H1 (cell line): ENCODE results near the gene FHIT. TPM values are rescaled to one million over a fixed set of nuclear protein-coding genes. Genes with fewer than 3 reads are reported as not detected.

ENCODE experiments used
- CTCF ChIA-PET: fragments of 300-600 bp; sonication (Branson Sonifier 250); formaldehyde crosslinking; loops from one replicate; lab custom pipeline; 2021; ENCODE audit not compliant: partially characterized antibody; lab: Charles Lee
- POLR2A ChIA-PET: fragments of 300-600 bp; sonication (Branson Sonifier 250); formaldehyde crosslinking; loops from one replicate; lab custom pipeline; 2021; ENCODE audit warnings: inconsistent platforms; ENCODE audit not compliant: partially characterized antibody; lab: Charles Lee
- DNase-seq, 2 experiments: peaks; one replicate each; pipeline versions ENCODE4 v3.0.0 to v3.0.0-alpha.2; 2010 to 2022; ENCODE audit warnings: low spot score in 2 of 2, low read depth in 1 of 2, mixed read lengths in 1 of 2
- FAIRE-seq: peaks from 2 replicates; lab custom pipeline; 2011; peaks lifted over from hg19 to GRCh38; lab: Jason Lieb, UNC
- H2AFZ ChIP-seq: 2 replicates; pipeline ENCODE4 v1.8.1; 2012; ENCODE audit warnings: low read length, inconsistent platforms
- H2AK5ac ChIP-seq: 2 replicates; pipeline ENCODE4 v1.6.1; 2013; ENCODE audit warnings: low read depth, low read length
- H2BK120ac ChIP-seq: replicated peaks from 2 replicates; pipeline ENCODE3; 2013; ENCODE audit warnings: low read depth, low read length, inconsistent platforms
- H2BK12ac ChIP-seq: 2 replicates; pipeline ENCODE4 v1.6.1; 2013; ENCODE audit warnings: low read depth, low read length
- H2BK15ac ChIP-seq: 2 replicates; pipeline ENCODE4 v1.6.1; 2013; ENCODE audit warnings: low read length
- H2BK20ac ChIP-seq: 2 replicates; pipeline ENCODE4 v1.6.1; 2013; ENCODE audit warnings: low read length
- H2BK5ac ChIP-seq: 2 replicates; pipeline ENCODE4 v1.6.1; 2013; ENCODE audit warnings: low read depth, low read length
- H3K14ac ChIP-seq: 2 replicates; pipeline ENCODE4 v1.6.1; 2013; ENCODE audit warnings: inconsistent platforms; ENCODE audit not compliant: insufficient read length
- H3K18ac ChIP-seq: 2 replicates; pipeline ENCODE4 v1.6.1; 2013; ENCODE audit warnings: low read length; ENCODE audit errors: extremely low read depth
- H3K23ac ChIP-seq: 2 replicates; pipeline ENCODE4 v1.6.1; 2013; ENCODE audit warnings: inconsistent platforms; ENCODE audit not compliant: insufficient read length
- H3K23me2 ChIP-seq: 2 replicates; pipeline ENCODE4 v1.6.1; 2013; ENCODE audit warnings: low read depth, low read length
- H3K27ac ChIP-seq: 2 replicates; pipeline ENCODE4 v1.6.1; 2011; ENCODE audit warnings: low read depth, low read length, inconsistent platforms
- H3K27me3 ChIP-seq, 4 experiments: replicated peaks in 1 of 4; 1 replicate in 1 of 4; 2 replicates in 3 of 4; pipeline versions ENCODE4 v1.6.1 to v1.8.1; 2011 to 2013; ENCODE audit warnings: low read length in 3 of 4, mild to moderate bottlenecking in 3 of 4, inconsistent platforms in 2 of 4, mixed read lengths in 2 of 4, moderate library complexity in 1 of 4; ENCODE audit not compliant: control insufficient read depth in 3 of 4, insufficient read depth in 3 of 4; ENCODE audit errors: extremely low read depth in 1 of 4
- H3K36me3 ChIP-seq, 4 experiments: 2 replicates each; pipeline versions ENCODE4 v1.6.1 to v1.8.1; 2011 to 2013; ENCODE audit warnings: mild to moderate bottlenecking in 4 of 4, low read length in 3 of 4, moderate library complexity in 2 of 4, control low read depth in 1 of 4, inconsistent platforms in 1 of 4; ENCODE audit not compliant: insufficient read depth in 4 of 4, control insufficient read depth in 2 of 4
- H3K4ac ChIP-seq: replicated peaks from 2 replicates; pipeline ENCODE3; 2013; ENCODE audit warnings: low read length, low read depth, mixed read lengths, inconsistent platforms; ENCODE audit not compliant: insufficient read length
- H3K4me1 ChIP-seq, 4 experiments: replicated peaks in 1 of 4; 1 replicate in 1 of 4; 2 replicates in 3 of 4; pipeline versions ENCODE4 v1.6.1 to v1.8.1; 2011 to 2013; ENCODE audit warnings: low read length in 3 of 4, inconsistent platforms in 2 of 4, mixed read lengths in 1 of 4; ENCODE audit not compliant: insufficient read depth in 4 of 4, control insufficient read depth in 3 of 4
- H3K4me2 ChIP-seq, 2 experiments: 2 replicates each; pipeline versions ENCODE4 v1.6.1 to v1.8.1; 2011 to 2013; ENCODE audit warnings: low read depth in 2 of 2, low read length in 2 of 2, control low read depth in 1 of 2, inconsistent platforms in 1 of 2, mild to moderate bottlenecking in 1 of 2; ENCODE audit not compliant: insufficient read depth in 1 of 2
- H3K4me3 ChIP-seq, 4 experiments: fragments of 200-600, 300-600 bp in 1 of 4; sonication (generic), shearing (Covaris generic), sonication (Bioruptor Twin) in 1 of 4; 2 replicates each; pipeline versions ENCODE4 v1.5.1 to v1.8.1; 2011 to 2016; ENCODE audit warnings: low read length in 4 of 4, low read depth in 3 of 4, control low read depth in 2 of 4, inconsistent platforms in 2 of 4, mild to moderate bottlenecking in 2 of 4, mixed read lengths in 1 of 4, moderate library complexity in 1 of 4; ENCODE audit not compliant: insufficient read depth in 2 of 4; ENCODE audit errors: extremely low read depth in 1 of 4
- H3K56ac ChIP-seq: replicated peaks from 2 replicates; pipeline ENCODE3; 2013; ENCODE audit warnings: low read depth, mild to moderate bottlenecking, mixed read lengths, low read length, inconsistent platforms; ENCODE audit not compliant: insufficient read length
- H3K79me1 ChIP-seq: 2 replicates; pipeline ENCODE4 v1.6.1; 2013; ENCODE audit warnings: low read depth, low read length, control low read depth
- H3K79me2 ChIP-seq, 2 experiments: 2 replicates each; pipeline versions ENCODE4 v1.6.1 to v1.8.1; 2012 to 2013; ENCODE audit warnings: low read length in 2 of 2, mild to moderate bottlenecking in 2 of 2, inconsistent platforms in 1 of 2; ENCODE audit not compliant: insufficient read depth in 2 of 2, control insufficient read depth in 1 of 2
- H3K9ac ChIP-seq, 4 experiments: replicated peaks in 1 of 4; 1 replicate in 1 of 4; 2 replicates in 3 of 4; pipeline versions ENCODE4 v1.6.1 to v1.8.1; 2011 to 2013; ENCODE audit warnings: low read depth in 3 of 4, low read length in 3 of 4, control low read depth in 2 of 4, mild to moderate bottlenecking in 2 of 4, moderate library complexity in 2 of 4, inconsistent platforms in 1 of 4; ENCODE audit errors: extremely low read depth in 1 of 4
- H3K9me3 ChIP-seq, 2 experiments: 2 replicates each; pipeline versions ENCODE4 v1.6.1 to v1.8.1; 2012 to 2013; ENCODE audit warnings: mild to moderate bottlenecking in 2 of 2, moderate library complexity in 2 of 2, control low read depth in 1 of 2, inconsistent platforms in 1 of 2, low read depth in 1 of 2, low read length in 1 of 2, mixed read lengths in 1 of 2; ENCODE audit not compliant: insufficient read depth in 2 of 2
- H4K20me1 ChIP-seq, 2 experiments: replicated peaks in 1 of 2; 2 replicates each; pipeline versions ENCODE3 to v1.8.1; 2011 to 2013; ENCODE audit warnings: inconsistent platforms in 2 of 2, low read length in 2 of 2, mild to moderate bottlenecking in 1 of 2; ENCODE audit not compliant: insufficient read depth in 2 of 2, control insufficient read depth in 1 of 2
- H4K5ac ChIP-seq: 2 replicates; pipeline ENCODE4 v1.6.1; 2013; ENCODE audit warnings: low read length, low read depth, mixed read lengths, inconsistent platforms; ENCODE audit not compliant: insufficient read length
- H4K8ac ChIP-seq: 2 replicates; pipeline ENCODE4 v1.8.0; 2013; ENCODE audit warnings: mild to moderate bottlenecking, moderate library complexity, low read length, inconsistent platforms; ENCODE audit not compliant: insufficient read depth; ENCODE audit errors: extremely low read depth
- H4K91ac ChIP-seq: replicated peaks from 2 replicates; pipeline ENCODE3; 2013; ENCODE audit warnings: low read length, mixed read lengths, inconsistent platforms; ENCODE audit not compliant: insufficient read length
- ASH2L ChIP-seq: fragments of 200-600, 300-600 bp; sonication (generic); IDR thresholded peaks from one replicate; pipeline ENCODE4 v1.7.1; 2017; ENCODE audit warnings: low read length
- CTCF ChIP-seq, 3 experiments: IDR thresholded peaks; 1 replicate in 2 of 3; 2 replicates in 1 of 3; pipeline versions ENCODE4 v1.5.1 to v1.6.1; 2011; ENCODE audit warnings: low read length in 3 of 3, mild to moderate bottlenecking in 3 of 3, inconsistent platforms in 2 of 3, low read depth in 1 of 3, moderate library complexity in 1 of 3; ENCODE audit not compliant: insufficient read depth in 1 of 3; ENCODE audit errors: control extremely low read depth in 1 of 3
- EGR1 ChIP-seq: IDR thresholded peaks from 2 replicates; pipeline ENCODE4 v1.6.1; 2011; ENCODE audit warnings: low read depth, low read length, borderline replicate concordance
- KDM5A ChIP-seq: fragments of 200-600 bp; IDR thresholded peaks from 2 replicates; pipeline ENCODE4 v1.7.1; 2012; ENCODE audit warnings: mild to moderate bottlenecking, low read length, inconsistent platforms, mixed read lengths
- PHF8 ChIP-seq: fragments of 200-600 bp; sonication (generic); conservative IDR thresholded peaks from 2 replicates; pipeline ENCODE4 v1.7.1; 2012; ENCODE audit warnings: low read depth, mild to moderate bottlenecking, inconsistent platforms, low read length, moderate library complexity
- POLR2A ChIP-seq, 2 experiments: IDR thresholded peaks; 1 replicate in 1 of 2; 2 replicates in 1 of 2; pipeline ENCODE4 v1.6.1; 2011; ENCODE audit warnings: low read depth in 2 of 2, low read length in 2 of 2, mild to moderate bottlenecking in 2 of 2; ENCODE audit errors: control extremely low read depth in 1 of 2
- SIRT6 ChIP-seq: IDR thresholded peaks from one replicate; pipeline ENCODE4 v1.7.1; 2012; ENCODE audit warnings: low read length, inconsistent platforms
- SP1 ChIP-seq: IDR thresholded peaks from 2 replicates; pipeline ENCODE4 v1.6.1; 2011; ENCODE audit warnings: low read depth, low read length
- SP2 ChIP-seq: IDR thresholded peaks from 2 replicates; pipeline ENCODE4 v1.6.1; 2012; ENCODE audit warnings: mild to moderate bottlenecking, low read length, inconsistent platforms
- TCF12 ChIP-seq: IDR thresholded peaks from 2 replicates; pipeline ENCODE4 v1.6.1; 2011; ENCODE audit warnings: low read depth, mild to moderate bottlenecking, low read length
- ZNF274 ChIP-seq: IDR thresholded peaks from 2 replicates; pipeline ENCODE4 v1.7.0; 2012; ENCODE audit warnings: low read length, borderline replicate concordance; ENCODE audit errors: extremely low read depth
- WGBS, 2 experiments: shearing (Covaris generic) in 1 of 2; methylation state at CpG; one replicate each; pipeline versions ENCODE4 v1.1.6 to v1.1.7; 2013 to 2015; ENCODE audit warnings: low lambda C conversion rate in 2 of 2, mixed read lengths in 2 of 2, inconsistent platforms in 1 of 2, low coverage in 1 of 2, missing lambda C conversion rate in 1 of 2; ENCODE audit not compliant: insufficient replicate concordance in 2 of 2, insufficient coverage in 1 of 2, insufficient read length in 1 of 2; ENCODE audit errors: extremely low coverage in 1 of 2, missing lambda C conversion rate in 1 of 2; 5-methylcytosine and 5-hydroxymethylcytosine counted together
- polyA plus RNA-seq, 7 experiments: library from polyadenylated mRNA; depleted of rRNA in 3 of 7; stranded (reverse) in 5 of 7; unstranded in 2 of 7; fragments of >200 nt in 5 of 7; fragments of 200-250 nt in 2 of 7; gene quantifications; 1 replicate in 5 of 7; 2 replicates in 1 of 7; 4 replicates in 1 of 7; pipeline versions ENCODE4 v1.2.1 to v1.2.3, GENCODE V29; 2011 to 2013; ENCODE audit warnings: missing spikeins in 2 of 7, mixed read lengths in 2 of 7
- total RNA-seq: library from RNA; stranded (reverse); fragmentation: NEBNext Ultra II Directional; extraction: Animal tissue kit (Norgen Biotek cat#: 25700); gene quantifications from 2 replicates; pipeline ENCODE4 v1.2.1, GENCODE V29; 2021

FHIT gene
- total and polyA plus RNA-seq, 2 of the 8 experiments (the other 6 are each of a cell fraction or from before 2014, with no cell fraction given): 1.2 to 3.2 TPM

GRCh38 chr3:60146121-60146520, 1105.1 kb downstream of the FHIT start:
- H3K18ac ChIP-seq: no peak overlapping the region
- no peak overlapping the region for H3K4me3 ChIP-seq
- no peak overlapping the region for H3K23ac ChIP-seq
- no peak overlapping the region for H4K91ac ChIP-seq
- ChIA-PET POLR2A (no interaction called here), CTCF (no interaction called here)
- no peak overlapping the region for H2BK12ac ChIP-seq
- H3K14ac ChIP-seq: no peak overlapping the region
- no peak overlapping the region for H2BK15ac ChIP-seq
- no peaks in the 10 kb centered on the region for H3K79me2 ChIP-seq
- H4K8ac ChIP-seq: no peak overlapping the region
- H3K27me3 ChIP-seq: no peaks in the 10 kb centered on the region
- H3K79me1 ChIP-seq: no peaks in the 10 kb centered on the region
- no peak overlapping the region for H2BK5ac ChIP-seq
- H4K5ac ChIP-seq: no peak overlapping the region
- no peak overlapping the region for H2BK120ac ChIP-seq
- 50% methylated on average over 1 of the region's 1 CpG; no CpG with 5 or more reads in 1 of the 2 experiments for WGBS, 2 experiments
- H3K36me3 ChIP-seq: no peaks in the 10 kb centered on the region
- no peak overlapping the region for H2BK20ac ChIP-seq
- no peak overlapping the region for H3K9ac ChIP-seq
- H2AFZ ChIP-seq: no peak overlapping the region
- no peaks in the 10 kb centered on the region for H4K20me1 ChIP-seq
- H2AK5ac ChIP-seq: no peak overlapping the region
- peaks cover 0 to 3% (median 0%) of the 10 kb centered on the region in 4 experiments; a peak in 1 of 7 replicates for H3K4me1 ChIP-seq
- no peak overlapping the region for H3K4me2 ChIP-seq
- H3K9me3 ChIP-seq: no peaks in the 10 kb centered on the region
- no peak for DNase-seq
- no peak overlapping the region for H3K4ac ChIP-seq
- H3K56ac ChIP-seq: no peak overlapping the region
- H3K23me2 ChIP-seq: no peaks in the 10 kb centered on the region
- H3K27ac ChIP-seq: no peak overlapping the region
- FAIRE-seq: no peak
- no peak for TF ChIP-seq EGR1
- no peak for TF ChIP-seq POLR2A (IDR thresholded peaks at IDR 0.05; ENCODE audit: control extremely low read depth in 1 of 2, low read depth in 2 of 2, low read length in 2 of 2)
- TF ChIP-seq ASH2L: no peak
- TF ChIP-seq ZNF274: no peak
- no peak for TF ChIP-seq SP1
- TF ChIP-seq SP2: no peak
- no peak for TF ChIP-seq CTCF (IDR thresholded peaks at IDR 0.05; ENCODE audit: control extremely low read depth in 1 of 3, insufficient read depth in 1 of 3, low read depth in 1 of 3, low read length in 3 of 3)
- no peak for TF ChIP-seq KDM5A
- TF ChIP-seq TCF12: no peak
- TF ChIP-seq SIRT6: no peak
- no peak for TF ChIP-seq PHF8
